Aorta (tissue), 5 donors: ENCODE data around the gene ZDHHC12. TPM values are rescaled to one million over a fixed set of nuclear protein-coding genes. Genes with fewer than 3 reads are reported as not detected.
"Not testable (repeated sequence)": the region's sequence is repeated elsewhere in the genome, so short reads cannot be mapped to it uniquely, and the experiment has no call there.

Experiments used
- ATAC-seq: fragments of 200-7000 bp; cut with Tn5 transposase; one replicate; pipeline ENCODE4 v1.9.1; 2022; ENCODE audit warnings: moderate library complexity; ENCODE audit not compliant: low FRiP score
- DNase-seq, 2 donors: peaks; one replicate each; pipeline ENCODE4 v3.0.0-alpha.2; 2020
- H3K27ac ChIP-seq, 2 donors: one replicate each; pipeline ENCODE4 v1.5.1; 2013; ENCODE audit warnings: low read length in 2 of 2, mild to moderate bottlenecking in 2 of 2, moderate library complexity in 2 of 2, control low read depth in 1 of 2, inconsistent platforms in 1 of 2, low read depth in 1 of 2
- H3K27me3 ChIP-seq, 2 donors: one replicate each; pipeline ENCODE4 v1.6.1; 2013; ENCODE audit warnings: control low read depth in 1 of 2, low read length in 1 of 2, mild to moderate bottlenecking in 1 of 2, moderate library complexity in 1 of 2; ENCODE audit not compliant: insufficient read depth in 2 of 2, control insufficient read depth in 1 of 2
- H3K36me3 ChIP-seq, 2 donors: one replicate each; pipeline ENCODE4 v1.6.1; 2013; ENCODE audit warnings: control low read depth in 1 of 2, low read length in 1 of 2, mild to moderate bottlenecking in 1 of 2; ENCODE audit not compliant: insufficient read depth in 2 of 2, control insufficient read depth in 1 of 2
- H3K4me1 ChIP-seq, 2 donors: one replicate each; pipeline ENCODE4 v1.6.1; 2013; ENCODE audit warnings: low read length in 2 of 2, control low read depth in 1 of 2, mild to moderate bottlenecking in 1 of 2, moderate library complexity in 1 of 2; ENCODE audit not compliant: insufficient read depth in 2 of 2, control insufficient read depth in 1 of 2
- H3K4me3 ChIP-seq, 2 donors: one replicate each; pipeline ENCODE4 v1.5.1; 2013; ENCODE audit warnings: low read length in 2 of 2, control low read depth in 1 of 2, mild to moderate bottlenecking in 1 of 2
- H3K9me3 ChIP-seq: one replicate; pipeline ENCODE4 v1.6.1; 2013; ENCODE audit warnings: mild to moderate bottlenecking, low read length; ENCODE audit not compliant: control insufficient read depth
- WGBS, 2 donors: extraction: QIAGEN DNeasy Blood & Tissue Kit; methylation state at CpG; one replicate each; pipeline ENCODE4 v1.1.7; 2013; 5-methylcytosine and 5-hydroxymethylcytosine counted together
- intact Hi-C, 2 donors: fragments of 100-400 bp; cut with DNase I; formaldehyde crosslinking; loops; one replicate each; pipeline versions ENCODE4 v1.14.2 to v1.15.0; 2022
- polyA plus RNA-seq, 2 donors: library from polyadenylated mRNA; stranded (reverse); fragments of 200-250 nt; gene quantifications; one replicate each; pipeline ENCODE4 v1.2.3, GENCODE V29; 2013
- total RNA-seq, 2 donors: library from RNA; stranded (reverse); fragmentation: NEBNext Ultra II Directional; extraction: Animal tissue kit (Norgen Biotek cat#: 25700); gene quantifications; one replicate each; pipeline ENCODE4 v1.2.1, GENCODE V29; 2021
- donor health status: healthy with polysubstance abuse.
- donor health status: Bipolar disorder and iron deficiency.
- donor health status: DM: no; HTN: no; CAD: no.
- donor health status: DM: no; HTN: no; CAD: no.
- donor health status: DM: yes; HTN: yes; CAD: no.

Gene ZDHHC12
- total and polyA plus RNA-seq, 4 donors = 11.2 to 30.9 (median 17.2) TPM

GRCh38 chr9:128696923-128697707 lies 26.8 kb downstream of the ZDHHC12 start:
- intact Hi-C loops = no loop called here
- no peak overlapping the region for H3K4me3 ChIP-seq
- H3K4me1 ChIP-seq = no peaks in the 10 kb centered on the region
- H3K27ac ChIP-seq = no peak overlapping the region
- ATAC-seq (no peak), DNase-seq (peak in 1 of 2 donors; percentile 25)
- no peaks in the 10 kb centered on the region for H3K36me3 ChIP-seq
- no peaks in the 10 kb centered on the region for H3K27me3 ChIP-seq
- no peaks in the 10 kb centered on the region for H3K9me3 ChIP-seq
- WGBS, 2 donors = 67 to 75% methylated on average over 8 of the region's 8 CpGs

- intact Hi-C loops = no loop called here
- Histone ChIP-seq H3K9me3 (no peaks in the 10 kb centered on the region), H3K4me3 (no peak overlapping the region), H3K27me3 (no peaks in the 10 kb centered on the region), H3K27ac (no peak overlapping the region), H3K36me3 (no peaks in the 10 kb centered on the region), H3K4me1 (no peaks in the 10 kb centered on the region)
- WGBS, 2 donors = 81% methylated on average over 6 of the region's 6 CpGs
- DNase-seq = no peak
- ATAC-seq = no peak
These were observed 29.6 kb downstream of the ZDHHC12 start for GRCh38 chr9:128694344-128694743.

DNA sequence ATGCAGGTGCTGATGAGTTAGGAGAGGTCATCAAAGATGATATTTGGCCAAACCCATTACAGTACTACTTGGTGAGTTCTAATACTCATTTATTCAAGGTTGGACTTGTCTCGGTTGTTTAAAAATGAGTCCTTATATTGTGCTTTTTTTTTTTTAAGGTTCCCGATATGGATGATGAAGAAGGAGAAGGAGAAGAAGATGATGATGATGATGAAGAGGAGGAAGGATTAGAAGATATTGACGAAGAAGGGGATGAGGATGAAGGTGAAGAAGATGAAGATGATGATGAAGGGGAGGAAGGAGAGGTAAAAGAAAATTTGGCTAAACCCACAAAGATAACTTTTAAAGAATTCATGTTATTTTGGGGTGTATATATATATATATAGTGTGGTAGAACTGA lies 30.2 kb downstream of the ZDHHC12 start:
- intact Hi-C loops, ATAC-seq, H3K36me3 ChIP-seq, H3K4me1 ChIP-seq, DNase-seq, H3K27ac ChIP-seq, H3K4me3 ChIP-seq, H3K9me3 ChIP-seq, H3K27me3 ChIP-seq: not testable (repeated sequence)
- WGBS, 2 donors = 78 to 82% methylated on average over 3 of the region's 3 CpGs

DNA sequence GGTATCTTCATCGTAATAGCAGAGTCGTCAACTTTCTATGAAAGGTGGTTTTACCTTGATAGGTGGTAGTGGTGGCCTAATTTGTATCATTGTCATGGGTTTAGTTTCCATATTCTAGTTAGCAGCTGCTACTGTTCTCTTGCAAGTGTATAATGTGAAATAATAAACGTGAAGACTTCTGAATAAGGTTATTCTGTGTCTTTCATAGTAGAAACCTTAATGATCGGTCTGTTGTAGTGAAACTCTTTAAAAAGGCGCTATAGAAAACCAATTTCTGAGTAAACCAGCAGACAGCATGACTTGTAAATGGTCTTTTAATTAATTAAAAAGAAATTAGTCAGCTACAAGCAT lies 33.3 kb downstream of the ZDHHC12 start:
- no peaks in the 10 kb centered on the region for H3K4me1 ChIP-seq
- H3K4me3 ChIP-seq = peak overlapping the region; percentile 89 to 98
- ATAC-seq (no peak), DNase-seq (no peak)
- no peaks in the 10 kb centered on the region for H3K9me3 ChIP-seq
- H3K27me3 ChIP-seq = no peaks in the 10 kb centered on the region
- no peaks in the 10 kb centered on the region for H3K36me3 ChIP-seq
- H3K27ac ChIP-seq = no peak overlapping the region
- 19 to 24% methylated on average over 5 of the region's 5 CpGs for WGBS, 2 donors
- intact Hi-C loops = no loop called here

DNA sequence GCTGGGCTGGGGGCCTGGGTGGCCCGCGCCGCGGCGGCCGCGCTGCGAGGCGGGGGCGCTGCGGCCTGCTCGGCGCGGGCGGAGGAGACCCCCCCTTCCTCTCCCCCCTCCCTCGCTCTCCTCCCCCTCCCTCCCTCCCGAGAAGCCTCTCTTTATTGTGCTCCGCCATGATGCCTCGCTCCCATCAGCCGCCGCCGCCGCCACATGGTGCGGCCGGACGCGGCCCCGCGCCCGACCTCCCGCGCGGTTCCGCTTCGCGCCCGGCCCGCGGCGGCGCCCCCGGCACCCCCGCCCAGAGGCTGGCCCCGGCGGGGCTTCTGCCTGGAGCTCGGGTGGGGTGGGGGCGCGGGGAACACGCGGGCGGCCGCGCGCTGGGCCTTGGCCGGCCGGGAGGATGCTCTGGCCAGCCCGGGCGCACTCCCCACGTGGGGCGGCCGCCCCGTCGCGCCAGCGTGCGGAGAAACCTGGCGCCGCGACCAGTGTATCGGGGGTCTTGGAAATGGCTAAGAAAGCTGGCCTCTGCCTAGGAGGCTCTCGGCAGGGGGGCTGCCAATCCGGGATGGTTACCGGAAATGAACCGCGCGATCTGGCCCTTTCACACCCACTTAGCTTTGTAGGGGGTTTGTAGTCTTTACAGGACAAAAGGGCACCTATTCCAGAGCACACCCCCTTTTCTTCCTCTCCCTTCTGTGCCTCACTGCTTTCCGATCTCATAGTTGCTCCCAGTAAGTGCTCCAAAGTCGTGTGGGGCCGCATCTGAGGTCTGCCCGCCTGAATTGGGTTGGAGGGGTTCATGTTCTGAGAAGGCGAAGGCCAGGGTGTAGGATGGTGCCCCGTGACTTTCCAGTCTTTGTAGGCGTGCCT lies 33.9 kb downstream of the ZDHHC12 start:
- H3K27me3 ChIP-seq = no peaks in the 10 kb centered on the region
- no peaks in the 10 kb centered on the region for H3K4me1 ChIP-seq
- no peaks in the 10 kb centered on the region for H3K36me3 ChIP-seq
- no peaks in the 10 kb centered on the region for H3K9me3 ChIP-seq
- intact Hi-C loops = loop anchor here (2.0 to 5.0 kb wide), 2 partner anchors 33 to 53 kb away; partner anchors contain the start of gene DYNC2I2 (in 1 of the 2)
- ATAC-seq = no peak
- peak; percentile 51 to 82 for DNase-seq
- WGBS, 2 donors = 1 to 2% methylated on average over 53 to 83 of the region's 83 CpGs
- H3K27ac ChIP-seq = peak overlapping the region in 1 of 2 donors; percentile 67
- peak overlapping the region; percentile 89 to 98 for H3K4me3 ChIP-seq

DNA sequence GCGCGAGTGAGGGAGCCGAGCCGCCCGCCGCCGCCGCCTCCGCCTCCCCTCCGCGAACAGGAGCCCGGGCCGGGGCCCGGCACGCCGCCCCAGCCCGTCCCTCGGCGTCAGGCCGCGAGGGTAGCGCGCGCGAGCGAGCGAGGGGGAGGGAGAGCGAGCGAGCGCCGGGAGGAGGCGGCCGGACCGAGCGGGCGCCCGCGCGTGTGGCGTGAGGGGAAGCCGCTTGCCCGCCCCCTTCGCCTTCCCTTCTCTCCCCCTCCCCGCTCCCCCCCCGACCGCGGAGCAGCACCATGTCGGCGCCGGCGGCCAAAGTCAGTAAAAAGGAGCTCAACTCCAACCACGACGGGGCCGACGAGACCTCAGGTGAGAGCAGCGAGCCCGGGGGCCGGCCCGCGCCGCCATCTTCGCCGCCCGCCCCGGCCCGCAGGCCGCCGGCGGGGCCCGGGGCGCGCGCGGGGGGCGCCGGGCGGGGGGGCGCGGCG lies 34.6 kb downstream of the ZDHHC12 start:
- ATAC-seq = peak; percentile 5
- H3K4me1 ChIP-seq = no peaks in the 10 kb centered on the region
- no peaks in the 10 kb centered on the region for H3K36me3 ChIP-seq
- no peaks in the 10 kb centered on the region for H3K27me3 ChIP-seq
- H3K9me3 ChIP-seq = no peaks in the 10 kb centered on the region
- intact Hi-C loops = loop anchor here (2.0 to 5.0 kb wide), 2 partner anchors 33 to 52 kb away; partner anchors contain the start of gene DYNC2I2 (in 1 of the 2)
- WGBS, 2 donors = 0 to 1% methylated on average over 1 to 79 of the region's 80 CpGs
- H3K27ac ChIP-seq = peak overlapping the region; percentile 67 to 77
- peak; percentile 76 to 88 for DNase-seq
- H3K4me3 ChIP-seq = peak overlapping the region; percentile 89 to 98

- H3K36me3 ChIP-seq = no peaks in the 10 kb centered on the region
- DNase-seq (peak; percentile 97), ATAC-seq (peak; percentile 96)
- H3K4me1 ChIP-seq = no peaks in the 10 kb centered on the region
- 2 to 4% methylated on average over 53 to 93 of the region's 93 CpGs for WGBS, 2 donors
- peak within 1 kb of the TSS; percentile 67 to 77 for H3K27ac ChIP-seq
- no peaks in the 10 kb centered on the region for H3K9me3 ChIP-seq
- peak within 1 kb of the TSS; percentile 89 to 98 for H3K4me3 ChIP-seq
- intact Hi-C loops = loop anchor here (2.0 to 5.0 kb wide), 2 partner anchors 32 to 51 kb away; partner anchors contain the start of gene DYNC2I2 (in 1 of the 2)
- H3K27me3 ChIP-seq = no peaks in the 10 kb centered on the region
These were observed 35.2 kb downstream of the ZDHHC12 start, which contains the start of gene SET for GRCh38 chr9:128688501-128689292. TSS of gene SET (plus strand) at chr9:128689222. CDS start at chr9:128689583, 361 bp downstream.

GRCh38 chr9:128687453-128687852 lies 36.5 kb downstream of the ZDHHC12 start:
- H3K27ac ChIP-seq = no peak overlapping the region
- no peaks in the 10 kb centered on the region for H3K4me1 ChIP-seq
- intact Hi-C loops = loop anchor here (5.0 kb wide), 1 partner anchor 50 kb away; no protein-coding TSS in a partner anchor
- no peaks in the 10 kb centered on the region for H3K27me3 ChIP-seq
- ATAC-seq = no peak
- no peak for DNase-seq
- no peak overlapping the region for H3K4me3 ChIP-seq
- H3K9me3 ChIP-seq = no peaks in the 10 kb centered on the region
- WGBS, 2 donors = 96 to 97% methylated on average over 4 of the region's 4 CpGs
- no peaks in the 10 kb centered on the region for H3K36me3 ChIP-seq
